HG02981 (cell line): Measurements from ENCODE around the gene INTS7.
"Not testable (repeated sequence)": the region's sequence is repeated elsewhere in the genome, so short reads cannot be mapped to it uniquely, and the experiment has no call there.

ENCODE experiments used
- ATAC-seq: cut with Tn5 transposase; IDR thresholded peaks from one replicate; pipeline ENCODE4 v1.9.1; 2021; ENCODE audit warnings: mild to moderate bottlenecking, moderate library complexity; ENCODE audit not compliant: unreplicated experiment

INTS7 gene

GRCh38 chr1:211938561-211938997, 96.8 kb downstream of the INTS7 start:
- ATAC-seq, result peak; percentile 29

- ATAC-seq, result not testable (repeated sequence)
These were observed 97.9 kb downstream of the INTS7 start for GRCh38 chr1:211937422-211937821.

- peak; percentile 75 for ATAC-seq
These were observed 99.8 kb downstream of the INTS7 start for GRCh38 chr1:211935448-211935970.

- ATAC-seq, result no peak
These were observed 101.2 kb downstream of the INTS7 start for GRCh38 chr1:211933946-211934714.

GRCh38 chr1:211932933-211933254, 102.5 kb downstream of the INTS7 start:
- ATAC-seq, result no peak

- no peak for ATAC-seq
These were observed 103.0 kb downstream of the INTS7 start for GRCh38 chr1:211932231-211932932.

GRCh38 chr1:211929683-211930082, 105.7 kb downstream of the INTS7 start:
- ATAC-seq, result no peak

GRCh38 chr1:211928993-211929637, 106.2 kb downstream of the INTS7 start:
- ATAC-seq, result no peak

GRCh38 chr1:211928290-211928801, 107.0 kb downstream of the INTS7 start:
- ATAC-seq, result no peak

GRCh38 chr1:211925016-211925415, 110.3 kb downstream of the INTS7 start:
- ATAC-seq, result no peak

GRCh38 chr1:211924256-211924655, 111.1 kb downstream of the INTS7 start:
- no peak for ATAC-seq

GRCh38 chr1:211923095-211923494, 112.3 kb downstream of the INTS7 start:
- ATAC-seq, result no peak

GRCh38 chr1:211921579-211922095, 113.7 kb downstream of the INTS7 start:
- ATAC-seq, result no peak

- ATAC-seq, result no peak
These were observed 114.6 kb downstream of the INTS7 start for GRCh38 chr1:211920602-211921226.

GRCh38 chr1:211920141-211920572, 115.2 kb downstream of the INTS7 start:
- no peak for ATAC-seq

GRCh38 chr1:211918843-211919414, 116.4 kb downstream of the INTS7 start:
- no peak for ATAC-seq

GRCh38 chr1:211916458-211916857, 118.9 kb downstream of the INTS7 start:
- not testable (repeated sequence) for ATAC-seq

- no peak for ATAC-seq
These were observed 119.4 kb downstream of the INTS7 start for GRCh38 chr1:211915924-211916323.

GRCh38 chr1:211912844-211913432, 122.4 kb downstream of the INTS7 start:
- no peak for ATAC-seq

GRCh38 chr1:211912038-211912437, 123.3 kb downstream of the INTS7 start:
- no peak for ATAC-seq
